Gastrocnemius medialis (tissue), 4 donors: ENCODE measurements around the gene SMAD3. TPM values are rescaled to one million over a fixed set of nuclear protein-coding genes. Genes with fewer than 3 reads are reported as not detected.

Experiments used
- ATAC-seq, 2 donors: fragments of 150-250 bp; one replicate each; pipeline ENCODE4 v1.9.1; 2016
- DNase-seq, 2 donors: peaks; one replicate each; pipeline ENCODE4 v3.0.0-alpha.2; 2019
- H3K27ac ChIP-seq, 4 donors: fragments of 200-600 bp; sonication (generic); 1 replicate in 1 of 4; 2 replicates in 3 of 4; pipeline ENCODE4 v1.5.1; 2016 to 2018; ENCODE audit warnings: mild to moderate bottlenecking in 2 of 4, moderate library complexity in 1 of 4
- H3K27me3 ChIP-seq, 3 donors: fragments of 200-600 bp; sonication (generic) in 2 of 3; 1 replicate in 1 of 3; 2 replicates in 2 of 3; pipeline versions ENCODE4 v1.5.1 to v1.6.0; 2016 to 2019; ENCODE audit warnings: mild to moderate bottlenecking in 1 of 3, moderate library complexity in 1 of 3
- H3K36me3 ChIP-seq, 2 donors: fragments of 200-600 bp; sonication (generic) in 1 of 2; one replicate each; pipeline ENCODE4 v1.5.1; 2017 to 2018
- H3K4me1 ChIP-seq, 2 donors: fragments of 200-600 bp; sonication (generic) in 1 of 2; one replicate each; pipeline ENCODE4 v1.5.1; 2016 to 2017; ENCODE audit warnings: mild to moderate bottlenecking in 2 of 2
- H3K4me3 ChIP-seq, 4 donors: fragments of 200-600 bp; sonication (generic) in 3 of 4; 1 replicate in 1 of 4; 2 replicates in 3 of 4; pipeline ENCODE4 v1.5.1; 2016 to 2019; ENCODE audit warnings: mild to moderate bottlenecking in 2 of 4
- H3K9me3 ChIP-seq, 3 donors: fragments of 200-600 bp; sonication (generic) in 2 of 3; 1 replicate in 1 of 3; 2 replicates in 2 of 3; pipeline ENCODE4 v1.5.1; 2016 to 2019
- CTCF ChIP-seq, 5 experiments: fragments of 450-650 bp in 3 of 5; fragments of 200-600 bp in 2 of 5; sonication (generic) in 2 of 5; IDR thresholded peaks in 4 of 5; conservative IDR thresholded peaks in 1 of 5; 1 replicate in 4 of 5; 2 replicates in 1 of 5; pipeline ENCODE4 v1.5.1; 2016 to 2019; ENCODE audit warnings: antibody characterized with exemption in 5 of 5, mild to moderate bottlenecking in 3 of 5, moderate library complexity in 3 of 5
- POLR2A ChIP-seq, 2 donors: fragments of 450-650 bp; IDR thresholded peaks; one replicate each; pipeline ENCODE4 v1.6.1; 2017; ENCODE audit warnings: antibody characterized with exemption in 2 of 2, mild to moderate bottlenecking in 2 of 2, moderate library complexity in 2 of 2
- in situ Hi-C, 4 donors: fragments of 200-750 bp; cut with MboI; loops; one replicate each; pipeline versions ENCODE4 v1.15.0 to v1.8.0; 2017; ENCODE audit warnings: low sequenced_read_pairs in 4 of 4
- intact Hi-C: fragments of 100-400 bp; cut with DNase I; formaldehyde crosslinking; loops from one replicate; pipeline ENCODE4 v1.15.1; 2023; ENCODE audit warnings: low total_unique reads
- total RNA-seq, 4 donors: library from RNA; depleted of rRNA; stranded (reverse); fragments of >200 nt; gene quantifications; one replicate each; pipeline versions ENCODE4 v1.1.0 to v1.2.3, GENCODE V29; 2016

The SMAD3 gene
- total RNA-seq, 4 donors from 2014 or later, result 15.9 to 61.7 (median 26.3) TPM

- no peak for ATAC-seq
- Histone ChIP-seq H3K36me3 (no peaks in the 10 kb centered on the region), H3K27me3 (no peaks in the 10 kb centered on the region), H3K9me3 (no peaks in the 10 kb centered on the region), H3K4me1 (peaks cover 97 to 99% of the 10 kb centered on the region in 2 donors), H3K27ac (peak overlapping the region; percentile 73 to 93 (median 82)), H3K4me3 (no peak overlapping the region)
- in situ Hi-C loops (no loop called here), intact Hi-C loops (no loop called here)
- no peak for DNase-seq
- TF ChIP-seq POLR2A (IDR thresholded peaks at IDR 0.05) (no peak), CTCF (IDR thresholded peaks at IDR 0.05 in 4 of 5, conservative IDR thresholded peaks at IDR 0.05 in 1 of 5) (no peak)
Observed at GRCh38 chr15:67103869-67104268, 38.5 kb downstream of the SMAD3 start.

GRCh38 chr15:67104510-67104909, 39.1 kb downstream of the SMAD3 start:
- no peak overlapping the region for H3K4me3 ChIP-seq
- peaks cover 97 to 99% of the 10 kb centered on the region in 2 donors for H3K4me1 ChIP-seq
- H3K9me3 ChIP-seq, result no peaks in the 10 kb centered on the region
- TF ChIP-seq CTCF (IDR thresholded peaks at IDR 0.05 in 4 of 5, conservative IDR thresholded peaks at IDR 0.05 in 1 of 5) (no peak), POLR2A (IDR thresholded peaks at IDR 0.05) (no peak)
- peak overlapping the region; percentile 73 to 93 (median 82) for H3K27ac ChIP-seq
- ATAC-seq, result no peak
- H3K36me3 ChIP-seq, result no peaks in the 10 kb centered on the region
- DNase-seq, result no peak
- in situ Hi-C loops (no loop called here), intact Hi-C loops (no loop called here)
- H3K27me3 ChIP-seq, result no peaks in the 10 kb centered on the region

GRCh38 chr15:67105065-67105951, 39.9 kb downstream of the SMAD3 start:
- in situ Hi-C loops, result no loop called here
- Histone ChIP-seq H3K9me3 (no peaks in the 10 kb centered on the region), H3K4me1 (peaks cover 97 to 99% of the 10 kb centered on the region in 2 donors), H3K27ac (peak overlapping the region; percentile 73 to 93 (median 82)), H3K27me3 (no peaks in the 10 kb centered on the region), H3K4me3 (no peak overlapping the region), H3K36me3 (no peaks in the 10 kb centered on the region)
- ATAC-seq (peak; percentile 23 to 56), DNase-seq (peak in 1 of 2 donors; percentile 63)
- peak in 1 of 5 experiments; percentile 24 for TF ChIP-seq CTCF (IDR thresholded peaks at IDR 0.05 in 4 of 5, conservative IDR thresholded peaks at IDR 0.05 in 1 of 5)
- no peak for TF ChIP-seq POLR2A (IDR thresholded peaks at IDR 0.05)
- intact Hi-C loops, result no loop called here

DNA sequence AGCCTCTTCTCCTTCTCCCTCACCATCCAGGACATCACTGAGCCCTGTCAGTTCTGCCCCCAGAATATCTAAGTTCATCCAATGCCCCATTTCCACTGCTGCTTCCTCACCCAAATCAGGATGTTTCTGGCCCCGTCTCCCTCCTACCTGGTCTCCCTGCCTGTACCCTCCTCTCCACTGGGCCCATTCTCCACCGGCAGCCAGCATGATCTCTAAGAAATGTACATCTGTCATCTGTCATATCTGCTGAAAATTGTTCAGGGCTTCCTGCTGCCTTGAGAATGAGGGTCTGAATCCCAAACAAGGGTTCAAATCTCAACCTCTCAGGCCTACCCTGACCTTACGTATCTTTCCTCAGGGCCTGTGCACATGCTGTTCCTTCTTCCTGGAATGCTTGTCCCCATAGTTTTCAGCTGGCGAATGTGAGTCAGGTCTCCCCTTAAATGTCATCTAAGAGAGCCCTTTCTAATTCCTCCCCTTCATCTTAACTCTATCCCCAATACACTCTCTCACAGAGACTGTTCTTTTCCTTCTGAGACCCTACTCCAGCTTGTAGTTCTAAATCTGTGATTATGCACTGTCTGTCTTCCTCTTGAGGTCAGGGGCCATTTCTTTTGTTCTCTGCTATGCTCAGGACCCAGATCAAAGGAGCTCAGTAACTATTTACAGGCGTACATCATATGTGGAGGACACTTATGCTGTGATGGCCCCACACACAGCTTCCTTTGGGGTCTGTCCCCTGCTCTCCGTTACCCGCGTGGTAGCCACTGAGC, 40.8 kb downstream of the SMAD3 start:
- no peak for TF ChIP-seq POLR2A (IDR thresholded peaks at IDR 0.05)
- no peak for TF ChIP-seq CTCF (IDR thresholded peaks at IDR 0.05 in 4 of 5, conservative IDR thresholded peaks at IDR 0.05 in 1 of 5)

More for the DNA sequence above, 40.8 kb downstream of the SMAD3 start:
- in situ Hi-C loops (no loop called here), intact Hi-C loops (no loop called here)
- H3K27me3 ChIP-seq, result no peaks in the 10 kb centered on the region
- no peaks in the 10 kb centered on the region for H3K36me3 ChIP-seq
- ATAC-seq (no peak), DNase-seq (no peak)
- H3K27ac ChIP-seq, result peak overlapping the region; percentile 73 to 93 (median 82)
- H3K4me3 ChIP-seq, result no peak overlapping the region
- peaks cover 98 to 99% of the 10 kb centered on the region in 2 donors for H3K4me1 ChIP-seq
- no peaks in the 10 kb centered on the region for H3K9me3 ChIP-seq
